K562 (cell line): Measurements from ENCODE around the gene LIPM. TPM values are rescaled to one million over a fixed set of nuclear protein-coding genes. Genes with fewer than 3 reads are reported as not detected.

ENCODE experiments used
- ATAC-seq: fragments of 200-7000 bp; cut with Tn5 transposase; 3 replicates; pipeline ENCODE4 v1.9.1; 2020; ENCODE audit warnings: moderate library complexity
- BruUV-seq: library from RNA; stranded (reverse); fragments of 400-500 nt; replicated peaks from 2 replicates; lab custom pipeline; 2021; lab: Mats Ljungman, UMichigan
- CTCF ChIA-PET: fragments of 300-600 bp; formaldehyde crosslinking; extraction: SDS; loops from one replicate; lab custom pipeline; 2021; ENCODE audit warnings: low intra/inter-chr PET ratio; lab: Yijun Ruan, JAX
- POLR2A ChIA-PET: fragments of 300-600, 350-650 bp; sonication (Branson Sonifier 250); formaldehyde crosslinking; extraction: SDS; loops from one replicate; lab custom pipeline; 2021; ENCODE audit warnings: antibody characterized with exemption, inconsistent platforms; lab: Yijun Ruan, JAX
- DNase-seq, 4 experiments: peaks; one replicate each; pipeline versions ENCODE4 v3.0.0 to v3.0.0-alpha.2; 2011 to 2018; ENCODE audit warnings: low spot score in 3 of 4, mixed read lengths in 3 of 4; ENCODE audit errors: extremely low read depth in 1 of 4
- FAIRE-seq: peaks from 2 replicates; lab custom pipeline; 2011; peaks lifted over from hg19 to GRCh38; lab: Jason Lieb, UNC
- H2AFZ ChIP-seq: 2 replicates; pipeline ENCODE4 v1.6.0; 2011; ENCODE audit warnings: low read depth, low read length, control low read depth, inconsistent platforms
- H3K27ac ChIP-seq: fragments of 200-600 bp; 3 replicates; pipeline ENCODE4 v1.8.0; 2011; ENCODE audit warnings: low read depth, mild to moderate bottlenecking, control low read depth, inconsistent platforms, low read length, moderate library complexity, mixed read lengths; ENCODE audit errors: extremely low read depth
- H3K27me3 ChIP-seq, 2 experiments: fragments of 300-600 bp in 1 of 2; 2 replicates in 1 of 2; 3 replicates in 1 of 2; pipeline versions ENCODE4 v1.6.0 to v1.8.0; 2011; ENCODE audit warnings: inconsistent platforms in 2 of 2, low read length in 2 of 2, mild to moderate bottlenecking in 1 of 2, mixed read lengths in 1 of 2, moderate library complexity in 1 of 2; ENCODE audit not compliant: control insufficient read depth in 2 of 2, insufficient read depth in 2 of 2
- H3K36me3 ChIP-seq: fragments of 300-600 bp; 3 replicates; pipeline ENCODE4 v1.8.0; 2011; ENCODE audit warnings: mild to moderate bottlenecking, low read length, inconsistent platforms; ENCODE audit not compliant: control insufficient read depth, insufficient read depth
- H3K4me1 ChIP-seq, 2 experiments: fragments of 200-600 bp in 1 of 2; replicated peaks in 1 of 2; 2 replicates in 1 of 2; 3 replicates in 1 of 2; pipeline versions ENCODE4 v1.5.1 to v1.8.0; 2011; ENCODE audit warnings: inconsistent platforms in 2 of 2, low read length in 2 of 2, mild to moderate bottlenecking in 1 of 2, mixed read lengths in 1 of 2, moderate library complexity in 1 of 2; ENCODE audit not compliant: control insufficient read depth in 2 of 2, insufficient read depth in 2 of 2
- H3K4me2 ChIP-seq: 2 replicates; pipeline ENCODE4 v1.6.1; 2011; ENCODE audit warnings: low read length, control low read depth, inconsistent platforms, mixed read lengths; ENCODE audit not compliant: insufficient read depth
- H3K4me3 ChIP-seq: fragments of 200-600 bp; sonication (generic), shearing (Covaris generic); 2 replicates; pipeline ENCODE4 v1.5.1; 2016; ENCODE audit warnings: control low read depth, inconsistent platforms
- H3K79me2 ChIP-seq: fragments of 200-600 bp; 3 replicates; pipeline ENCODE4 v1.8.0; 2011; ENCODE audit warnings: low read length, inconsistent platforms; ENCODE audit not compliant: control insufficient read depth, insufficient read depth
- H3K9ac ChIP-seq, 2 experiments: 2 replicates each; pipeline versions ENCODE4 v1.6.0 to v1.6.1; 2011; ENCODE audit warnings: low read depth in 2 of 2, low read length in 2 of 2, control low read depth in 1 of 2, inconsistent platforms in 1 of 2, mild to moderate bottlenecking in 1 of 2, mixed read lengths in 1 of 2; ENCODE audit not compliant: insufficient read depth in 1 of 2
- H3K9me1 ChIP-seq: one replicate; pipeline ENCODE4 v1.6.0; 2011; ENCODE audit warnings: inconsistent platforms, mild to moderate bottlenecking, low read length, moderate library complexity; ENCODE audit not compliant: control insufficient read depth, insufficient read depth
- H3K9me3 ChIP-seq: replicated peaks from 2 replicates; pipeline ENCODE4 v1.5.1; 2011; ENCODE audit warnings: low read depth, low read length, inconsistent platforms; ENCODE audit not compliant: control insufficient read depth, insufficient read depth
- H4K20me1 ChIP-seq: replicated peaks from 2 replicates; pipeline ENCODE4 v1.6.1; 2011; ENCODE audit warnings: low read length, inconsistent platforms, mixed read lengths; ENCODE audit not compliant: control insufficient read depth, insufficient read depth
- BRCA1 ChIP-seq, 2 experiments: fragments of 450-650 bp in 1 of 2; sonication (generic) in 1 of 2; formaldehyde crosslinking in 1 of 2; IDR thresholded peaks; 2 replicates each; pipeline versions ENCODE4 v1.5.0 to v1.6.1; 2017 to 2020; ENCODE audit warnings: mild to moderate bottlenecking in 1 of 2, missing genetic modification reagents in 1 of 2
- L3MBTL2 ChIP-seq: fragments of 450-650 bp; IDR thresholded peaks from 2 replicates; pipeline ENCODE4 v1.6.1; 2016; ENCODE audit warnings: mild to moderate bottlenecking, moderate library complexity
- MYNN ChIP-seq, 2 experiments: sonication (generic); formaldehyde crosslinking in 1 of 2; IDR thresholded peaks; 2 replicates each; pipeline versions ENCODE4 v1.5.0 to v1.6.1; 2016 to 2020; ENCODE audit warnings: antibody characterized with exemption in 1 of 2, missing genetic modification reagents in 1 of 2
- WGBS: fragments of 100-300 bp; shearing (Covaris generic); methylation state at CpG from one replicate; pipeline ENCODE4 v1.1.6; 2016; ENCODE audit warnings: low coverage, mixed read lengths; ENCODE audit not compliant: insufficient coverage; ENCODE audit errors: missing lambda C conversion rate; 5-methylcytosine and 5-hydroxymethylcytosine counted together
- in situ Hi-C: fragments of 300-500 bp; cut with MboI; formaldehyde crosslinking; loops from 4 replicates; pipeline ENCODE4 v1.15.0; 2018; ENCODE audit warnings: inconsistent platforms, mixed read lengths
- intact Hi-C: fragments of 100-400 bp; cut with micrococcal nuclease; formaldehyde crosslinking; loops from 2 replicates; pipeline ENCODE4 v1.14.2; 2022
- polyA plus RNA-seq, 8 experiments: library from polyadenylated mRNA; depleted of rRNA in 4 of 8; stranded (reverse) in 5 of 8; unstranded in 3 of 8; fragments of >200 nt; fragmentation: Nextera tagmentation in 2 of 8; fragmentation: Illumina TruSeq in 1 of 8; extraction: Ambion mirVana in 2 of 8; extraction: Trizol in 1 of 8; gene quantifications; 2 replicates each; pipeline versions ENCODE4 v1.2.1 to v1.2.3, GENCODE V29; 2011 to 2014; ENCODE audit warnings: inconsistent platforms in 1 of 8, missing spikeins in 1 of 8
- total RNA-seq, 7 experiments: library from RNA; depleted of rRNA in 6 of 7; stranded (reverse); fragments of >200 nt in 6 of 7; fragmentation: Illumina TruSeq in 2 of 7; extraction: Trizol in 2 of 7; gene quantifications; 2 replicates each; pipeline versions ENCODE4 v1.2.1 to v1.2.3, GENCODE V29; 2011 to 2021; ENCODE audit warnings: low replicate concordance in 1 of 7
- TF ChIP-seq, protein P1 (sequence below): IDR thresholded peaks from 2 replicates; pipeline ENCODE4 v1.6.1; 2014; ENCODE audit warnings: antibody characterized with exemption

Gene LIPM
- total and polyA plus RNA-seq, 9 of the 15 experiments (the other 6 are each of a cell fraction or from before 2014, with no cell fraction given): not detected

DNA sequence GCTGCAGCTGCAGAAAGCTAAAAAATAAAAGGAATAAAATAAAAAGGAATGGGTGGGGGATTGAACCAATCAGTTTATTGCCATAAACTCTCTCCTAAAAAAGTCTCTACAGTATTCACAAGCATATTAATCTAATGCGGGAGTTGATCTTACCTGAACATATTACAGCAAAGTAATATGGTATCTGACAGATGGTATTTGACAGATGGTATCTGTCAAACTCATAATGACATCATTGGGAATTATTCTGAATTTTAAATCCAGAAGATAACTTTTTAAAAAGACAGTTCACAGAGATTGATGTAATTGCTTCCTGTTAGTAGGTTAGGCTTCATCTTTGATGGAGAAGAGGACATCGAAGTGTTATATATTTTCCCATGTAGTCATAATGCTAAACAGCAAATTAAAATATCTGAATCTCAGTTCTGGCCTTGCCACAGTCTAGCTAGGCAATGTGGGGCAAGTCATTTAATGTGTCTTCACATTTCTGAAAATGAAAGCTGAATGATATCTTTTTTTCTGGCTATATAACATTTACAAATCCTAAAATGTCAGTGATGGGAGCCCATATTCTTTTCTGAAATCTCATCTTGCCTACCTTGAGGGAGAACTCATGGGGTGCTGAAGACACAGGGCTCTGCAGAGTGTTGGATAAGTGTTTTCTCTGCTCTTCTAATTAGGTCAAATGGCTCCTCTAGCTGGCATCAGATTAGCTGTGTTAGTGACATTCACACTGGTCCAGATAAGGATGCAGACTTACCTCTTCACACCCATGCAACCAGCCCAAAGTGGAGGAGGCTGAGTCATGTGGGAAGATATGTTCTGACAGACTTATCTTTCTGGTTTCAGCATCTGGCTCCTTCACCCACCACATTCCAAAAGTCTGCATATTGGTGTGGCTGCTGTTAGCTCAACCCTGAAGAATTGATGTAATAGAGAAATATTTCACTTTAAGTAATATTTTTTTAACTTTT is 2.1 kb upstream of the LIPM start:
- ChIA-PET POLR2A (no interaction called here), CTCF (no interaction called here)
- no peak overlapping the region for H2AFZ ChIP-seq
- H3K4me1 ChIP-seq: no peaks in the 10 kb centered on the region
- in situ Hi-C loops (no loop called here), intact Hi-C loops (no loop called here)
- no peak for TF ChIP-seq MYNN (IDR thresholded peaks at IDR 0.05)
- no peak for TF ChIP-seq MYNN (CRISPR knock-in tag; IDR thresholded peaks at IDR 0.05)
- no peak for TF ChIP-seq L3MBTL2
- TF ChIP-seq, protein P1, sequence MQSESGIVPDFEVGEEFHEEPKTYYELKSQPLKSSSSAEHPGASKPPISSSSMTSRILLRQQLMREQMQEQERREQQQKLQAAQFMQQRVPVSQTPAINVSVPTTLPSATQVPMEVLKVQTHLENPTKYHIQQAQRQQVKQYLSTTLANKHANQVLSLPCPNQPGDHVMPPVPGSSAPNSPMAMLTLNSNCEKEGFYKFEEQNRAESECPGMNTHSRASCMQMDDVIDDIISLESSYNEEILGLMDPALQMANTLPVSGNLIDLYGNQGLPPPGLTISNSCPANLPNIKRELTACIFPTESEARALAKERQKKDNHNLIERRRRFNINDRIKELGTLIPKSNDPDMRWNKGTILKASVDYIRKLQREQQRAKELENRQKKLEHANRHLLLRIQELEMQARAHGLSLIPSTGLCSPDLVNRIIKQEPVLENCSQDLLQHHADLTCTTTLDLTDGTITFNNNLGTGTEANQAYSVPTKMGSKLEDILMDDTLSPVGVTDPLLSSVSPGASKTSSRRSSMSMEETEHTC: no peak
- no peak for TF ChIP-seq BRCA1 (IDR thresholded peaks at IDR 0.05)
- no peak for TF ChIP-seq BRCA1 (CRISPR knock-in tag; IDR thresholded peaks at IDR 0.05)
- DNase-seq (no peak), FAIRE-seq (no peak), ATAC-seq (no peak)
- H3K9me1 ChIP-seq: no peaks in the 10 kb centered on the region
- no peak overlapping the region for H3K4me2 ChIP-seq
- H3K27ac ChIP-seq: no peak overlapping the region
- no peaks in the 10 kb centered on the region for H3K36me3 ChIP-seq
- H3K9me3 ChIP-seq: no peaks in the 10 kb centered on the region
- no peaks in the 10 kb centered on the region for H3K27me3 ChIP-seq
- H3K4me3 ChIP-seq: no peak overlapping the region
- H3K9ac ChIP-seq: no peak overlapping the region
- 0% methylated on average over 2 of the region's 2 CpGs for WGBS
- H3K79me2 ChIP-seq: no peaks in the 10 kb centered on the region
- BruUV-seq: no TSS peak
- no peaks in the 10 kb centered on the region for H4K20me1 ChIP-seq
